ENCODE data around the gene ASB18.

DNA sequence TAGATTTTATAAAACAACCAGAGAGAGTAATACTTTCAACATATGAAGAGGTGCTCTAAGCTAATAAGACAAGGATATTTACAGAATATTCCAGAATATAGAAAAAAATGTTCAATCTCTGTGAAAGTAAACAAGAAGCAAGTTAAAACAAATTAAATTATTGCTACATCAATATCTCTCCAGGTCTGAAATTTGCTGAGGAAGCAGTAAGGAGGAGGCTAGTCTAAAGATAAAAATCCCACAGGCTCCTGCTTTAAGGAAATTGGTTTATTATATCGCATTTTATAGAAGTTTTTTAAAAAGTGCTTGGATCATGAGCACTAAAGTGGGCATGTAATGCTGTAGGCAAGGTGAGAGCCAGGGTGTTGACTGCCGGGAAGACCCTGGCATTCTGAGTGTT lies 39.7 kb upstream of the ASB18 start:
- TF ChIP-seq, protein P1, sequence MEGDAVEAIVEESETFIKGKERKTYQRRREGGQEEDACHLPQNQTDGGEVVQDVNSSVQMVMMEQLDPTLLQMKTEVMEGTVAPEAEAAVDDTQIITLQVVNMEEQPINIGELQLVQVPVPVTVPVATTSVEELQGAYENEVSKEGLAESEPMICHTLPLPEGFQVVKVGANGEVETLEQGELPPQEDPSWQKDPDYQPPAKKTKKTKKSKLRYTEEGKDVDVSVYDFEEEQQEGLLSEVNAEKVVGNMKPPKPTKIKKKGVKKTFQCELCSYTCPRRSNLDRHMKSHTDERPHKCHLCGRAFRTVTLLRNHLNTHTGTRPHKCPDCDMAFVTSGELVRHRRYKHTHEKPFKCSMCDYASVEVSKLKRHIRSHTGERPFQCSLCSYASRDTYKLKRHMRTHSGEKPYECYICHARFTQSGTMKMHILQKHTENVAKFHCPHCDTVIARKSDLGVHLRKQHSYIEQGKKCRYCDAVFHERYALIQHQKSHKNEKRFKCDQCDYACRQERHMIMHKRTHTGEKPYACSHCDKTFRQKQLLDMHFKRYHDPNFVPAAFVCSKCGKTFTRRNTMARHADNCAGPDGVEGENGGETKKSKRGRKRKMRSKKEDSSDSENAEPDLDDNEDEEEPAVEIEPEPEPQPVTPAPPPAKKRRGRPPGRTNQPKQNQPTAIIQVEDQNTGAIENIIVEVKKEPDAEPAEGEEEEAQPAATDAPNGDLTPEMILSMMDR (IDR thresholded peaks at IDR 0.05): no peak
- no peak for TF ChIP-seq POLR2A (IDR thresholded peaks at IDR 0.05)
